ENCODE results near the gene ZNF469. TPM values are rescaled to one million over a fixed set of nuclear protein-coding genes. Genes with fewer than 3 reads are reported as not detected.

ZNF469 gene
- total and polyA plus RNA-seq, 3 donors from 2014 or later, result 0.98 to 2.8 (median 2.2) TPM

- no peak for DNase-seq
- TF ChIP-seq CTCF (IDR thresholded peaks at IDR 0.05) (no peak), POLR2A (IDR thresholded peaks at IDR 0.05) (no peak)
Measured at GRCh38 chr16:88347656-88348376, 34.9 kb upstream of the ZNF469 start.

GRCh38 chr16:88348377-88349152, 34.2 kb upstream of the ZNF469 start:
- TF ChIP-seq CTCF (IDR thresholded peaks at IDR 0.05) (no peak), POLR2A (IDR thresholded peaks at IDR 0.05) (no peak)
- intact Hi-C loops (cut with DNase I; ENCODE audit: low total_unique reads), result no loop called here
- Histone ChIP-seq H3K9me3 (no peaks in the 10 kb centered on the region), H3K27me3 (no peaks in the 10 kb centered on the region), H3K27ac (no peak overlapping the region), H3K36me3 (ENCODE audit: low read depth, missing control alignments) (no peaks in the 10 kb centered on the region), H3K4me1 (no peaks in the 10 kb centered on the region), H3K4me3 (no peak overlapping the region)
- WGBS, 2 donors, result 81 to 90% methylated on average over 4 to 25 of the region's 25 CpGs
- no peak for DNase-seq

More at GRCh38 chr16:88347656-88348376, 34.9 kb upstream of the ZNF469 start:
- intact Hi-C loops (cut with DNase I; ENCODE audit: low total_unique reads), result no loop called here
- H3K9me3 ChIP-seq, result no peaks in the 10 kb centered on the region
- H3K4me1 ChIP-seq, result no peaks in the 10 kb centered on the region
- H3K4me3 ChIP-seq, result no peak overlapping the region
- H3K27ac ChIP-seq, result no peak overlapping the region
- WGBS, 2 donors, result 91 to 96% methylated on average over 11 to 21 of the region's 21 CpGs
- H3K27me3 ChIP-seq, result no peaks in the 10 kb centered on the region
- H3K36me3 ChIP-seq (ENCODE audit: low read depth, missing control alignments), result no peaks in the 10 kb centered on the region

- 84 to 86% methylated on average over 3 to 12 of the region's 12 CpGs for WGBS, 2 donors
- no peak for DNase-seq
Measured at GRCh38 chr16:88349153-88349902, 33.4 kb upstream of the ZNF469 start.

More at GRCh38 chr16:88349153-88349902, 33.4 kb upstream of the ZNF469 start:
- intact Hi-C loops (cut with DNase I; ENCODE audit: low total_unique reads), result no loop called here
- no peaks in the 10 kb centered on the region for H3K36me3 ChIP-seq (ENCODE audit: low read depth, missing control alignments)
- H3K4me3 ChIP-seq, result no peak overlapping the region
- H3K27ac ChIP-seq, result no peak overlapping the region
- no peaks in the 10 kb centered on the region for H3K4me1 ChIP-seq
- H3K9me3 ChIP-seq, result no peaks in the 10 kb centered on the region
- TF ChIP-seq CTCF (IDR thresholded peaks at IDR 0.05) (no peak), POLR2A (IDR thresholded peaks at IDR 0.05) (no peak)
- H3K27me3 ChIP-seq, result no peaks in the 10 kb centered on the region

Measured in testis (tissue), 3 donors.